ENCODE results near the gene TMPRSS11E.

GRCh38 chr4:68434836-68435235 is 12.4 kb upstream of the TMPRSS11E start:
- TF ChIP-seq ZNF830 (tag by site-specific recombination; IDR thresholded peaks at IDR 0.05; ENCODE audit: low read depth), result no peak
- no peak for TF ChIP-seq CTCF (tag by site-specific recombination; IDR thresholded peaks at IDR 0.05)
- TF ChIP-seq ZNF366 (tag by site-specific recombination; conservative IDR thresholded peaks at IDR 0.05), result no peak
- TF ChIP-seq YY1 (tag by site-specific recombination; IDR thresholded peaks at IDR 0.05), result no peak
